SK-N-SH (cell line): ENCODE measurements around the gene DES. TPM values are rescaled to one million over a fixed set of nuclear protein-coding genes. Genes with fewer than 3 reads are reported as not detected.

Experiments used
- CTCF ChIA-PET: fragments of 300-600, 350-600 bp; formaldehyde crosslinking; extraction: SDS; loops from one replicate; lab custom pipeline; 2021; lab: Yijun Ruan, JAX
- POLR2A ChIA-PET: fragments of 350-600 bp; sonication (Branson Sonifier 250); formaldehyde crosslinking; extraction: SDS; loops from one replicate; lab custom pipeline; 2020; ENCODE audit warnings: antibody characterized with exemption, inconsistent platforms; lab: Yijun Ruan, JAX
- DNase-seq: peaks from one replicate; pipeline ENCODE4 v3.0.0; 2012
- H2AFZ ChIP-seq: fragments of 200-600 bp; sonication (generic); 2 replicates; pipeline ENCODE4 v1.8.1; 2016; ENCODE audit warnings: antibody characterized with exemption, mild to moderate bottlenecking, low read depth
- H3F3A ChIP-seq: fragments of 200-600 bp; sonication (generic); replicated peaks from 2 replicates; pipeline ENCODE3; 2016; ENCODE audit warnings: antibody characterized with exemption, mild to moderate bottlenecking; ENCODE audit not compliant: insufficient read depth
- H3K27ac ChIP-seq, 2 experiments: fragments of 200-500 bp in 1 of 2; fragments of 200-600 bp in 1 of 2; sonication (Bioruptor generic) in 1 of 2; sonication (generic), shearing (Covaris generic) in 1 of 2; 2 replicates each; pipeline versions ENCODE4 v1.5.1 to v1.6.1; 2014 to 2016; ENCODE audit warnings: low read depth in 2 of 2, inconsistent platforms in 1 of 2, low read length in 1 of 2, mild to moderate bottlenecking in 1 of 2, mixed read lengths in 1 of 2
- H3K27me3 ChIP-seq: fragments of 200-600 bp; sonication (generic), shearing (Covaris generic); 2 replicates; pipeline ENCODE4 v1.6.1; 2016; ENCODE audit warnings: mixed run types; ENCODE audit not compliant: insufficient read depth
- H3K36me3 ChIP-seq, 2 experiments: fragments of 200-500 bp in 1 of 2; fragments of 200-600 bp in 1 of 2; sonication (Bioruptor generic) in 1 of 2; sonication (generic) in 1 of 2; replicated peaks in 1 of 2; 2 replicates each; pipeline versions ENCODE3 to v1.5.1; 2014 to 2016; ENCODE audit warnings: low read length in 1 of 2, mild to moderate bottlenecking in 1 of 2; ENCODE audit not compliant: insufficient read depth in 2 of 2, control insufficient read depth in 1 of 2
- H3K4me1 ChIP-seq, 2 experiments: fragments of 200-500 bp in 1 of 2; fragments of 200-600 bp in 1 of 2; sonication (Bioruptor generic) in 1 of 2; sonication (generic), shearing (Covaris generic) in 1 of 2; 2 replicates each; pipeline versions ENCODE4 v1.5.1 to v1.6.1; 2014 to 2016; ENCODE audit warnings: low read depth in 1 of 2, low read length in 1 of 2, mixed run types in 1 of 2; ENCODE audit not compliant: insufficient read depth in 2 of 2, control insufficient read depth in 1 of 2
- H3K4me2 ChIP-seq: fragments of 200-600 bp; sonication (generic), shearing (Covaris generic); 2 replicates; pipeline ENCODE4 v1.6.1; 2017; ENCODE audit warnings: mixed run types
- H3K4me3 ChIP-seq, 2 experiments: fragments of 200-500 bp in 1 of 2; fragments of 200-600 bp in 1 of 2; sonication (Bioruptor generic) in 1 of 2; sonication (generic), shearing (Covaris generic) in 1 of 2; 2 replicates each; pipeline versions ENCODE4 v1.5.1 to v1.8.1; 2014 to 2016; ENCODE audit warnings: low read depth in 2 of 2, inconsistent platforms in 1 of 2, low read length in 1 of 2, mild to moderate bottlenecking in 1 of 2, mixed read lengths in 1 of 2, moderate library complexity in 1 of 2
- H3K79me2 ChIP-seq: fragments of 200-600 bp; sonication (generic); 2 replicates; pipeline ENCODE4 v1.8.1; 2017; ENCODE audit warnings: mild to moderate bottlenecking; ENCODE audit not compliant: insufficient read depth
- H3K9ac ChIP-seq: fragments of 200-600 bp; sonication (generic); 2 replicates; pipeline ENCODE4 v1.6.1; 2017; ENCODE audit warnings: mixed run types
- H3K9me2 ChIP-seq: fragments of 200-600 bp; sonication (generic); 2 replicates; pipeline ENCODE4 v1.6.1; 2017; ENCODE audit warnings: mixed run types
- H3K9me3 ChIP-seq: fragments of 200-600 bp; sonication (generic); 2 replicates; pipeline ENCODE4 v1.6.1; 2017; ENCODE audit warnings: mixed run types, mild to moderate bottlenecking, moderate library complexity
- H4K20me1 ChIP-seq: fragments of 200-600 bp; sonication (generic); 2 replicates; pipeline ENCODE4 v1.6.1; 2017; ENCODE audit warnings: mild to moderate bottlenecking, mixed run types; ENCODE audit not compliant: insufficient read depth
- CHD2 ChIP-seq: fragments of 150-350 bp; IDR thresholded peaks from 2 replicates; pipeline ENCODE4 v1.6.1; 2018; ENCODE audit warnings: low read length; ENCODE audit not compliant: partially characterized antibody
- EZH2phosphoT487 ChIP-seq: fragments of 200-600 bp; sonication (generic); IDR thresholded peaks from 2 replicates; pipeline ENCODE4 v1.6.1; 2017; ENCODE audit warnings: low read depth, mixed run types, mild to moderate bottlenecking, antibody characterized with exemption, moderate library complexity, borderline replicate concordance
- FOSL2 ChIP-seq: IDR thresholded peaks from 2 replicates; pipeline ENCODE4 v1.4.0; 2012; ENCODE audit warnings: low read depth, mild to moderate bottlenecking, moderate library complexity, borderline replicate concordance
- FOXJ3 ChIP-seq: sonication (generic); formaldehyde crosslinking; IDR thresholded peaks from 2 replicates; pipeline ENCODE4 v1.5.1; 2020; ENCODE audit warnings: mild to moderate bottlenecking, missing genetic modification reagents
- FOXM1 ChIP-seq: IDR thresholded peaks from 2 replicates; pipeline ENCODE4 v1.4.0; 2012; ENCODE audit warnings: low read depth, mild to moderate bottlenecking
- GABPA ChIP-seq: IDR thresholded peaks from 2 replicates; pipeline ENCODE4 v1.4.0; 2012; ENCODE audit warnings: low read depth, mild to moderate bottlenecking
- MEF2A ChIP-seq: IDR thresholded peaks from 2 replicates; pipeline ENCODE4 v1.4.0; 2012; ENCODE audit warnings: low read depth, borderline replicate concordance
- MXI1 ChIP-seq: IDR thresholded peaks from 2 replicates; pipeline ENCODE4 v1.6.1; 2012; ENCODE audit warnings: mild to moderate bottlenecking, low read depth, low read length, improper control_type of control experiment
- POLR2AphosphoS5 ChIP-seq: IDR thresholded peaks from 2 replicates; pipeline ENCODE4 v1.6.1; 2012; ENCODE audit warnings: low read depth, low read length
- RAD21 ChIP-seq: IDR thresholded peaks from 2 replicates; pipeline ENCODE4 v1.6.1; 2012; ENCODE audit warnings: mild to moderate bottlenecking, low read length
- YY1 ChIP-seq: IDR thresholded peaks from 2 replicates; pipeline ENCODE4 v1.4.0; 2012; ENCODE audit warnings: low read depth, mild to moderate bottlenecking
- WGBS: methylation state at CpG from one replicate; pipeline ENCODE4 v1.1.6; 2017; ENCODE audit warnings: low lambda C conversion rate; 5-methylcytosine and 5-hydroxymethylcytosine counted together
- polyA plus RNA-seq, 3 experiments: library from polyadenylated mRNA; depleted of rRNA; stranded (reverse); fragments of >200 nt; gene quantifications; 2 replicates each; pipeline ENCODE4 v1.2.3, GENCODE V29; 2012
- TF ChIP-seq, protein P1 (sequence below): fragments of 150-350 bp; IDR thresholded peaks from 2 replicates; pipeline ENCODE4 v1.6.1; 2017; ENCODE audit warnings: antibody characterized with exemption, low read length, low read depth, borderline replicate concordance
- TF ChIP-seq, protein P2 (sequence below): fragments of 150-350 bp; IDR thresholded peaks from 2 replicates; pipeline ENCODE4 v1.6.1; 2016; ENCODE audit warnings: mild to moderate bottlenecking, low read depth, low read length
- TF ChIP-seq, protein P3 (sequence below): IDR thresholded peaks from 2 replicates; pipeline ENCODE4 v1.4.0; 2012; ENCODE audit warnings: low read depth, borderline replicate concordance

DES gene
- polyA plus RNA-seq, 1 of the 3 experiments (the other 2 are of a cell fraction), result 0.21 TPM

DNA sequence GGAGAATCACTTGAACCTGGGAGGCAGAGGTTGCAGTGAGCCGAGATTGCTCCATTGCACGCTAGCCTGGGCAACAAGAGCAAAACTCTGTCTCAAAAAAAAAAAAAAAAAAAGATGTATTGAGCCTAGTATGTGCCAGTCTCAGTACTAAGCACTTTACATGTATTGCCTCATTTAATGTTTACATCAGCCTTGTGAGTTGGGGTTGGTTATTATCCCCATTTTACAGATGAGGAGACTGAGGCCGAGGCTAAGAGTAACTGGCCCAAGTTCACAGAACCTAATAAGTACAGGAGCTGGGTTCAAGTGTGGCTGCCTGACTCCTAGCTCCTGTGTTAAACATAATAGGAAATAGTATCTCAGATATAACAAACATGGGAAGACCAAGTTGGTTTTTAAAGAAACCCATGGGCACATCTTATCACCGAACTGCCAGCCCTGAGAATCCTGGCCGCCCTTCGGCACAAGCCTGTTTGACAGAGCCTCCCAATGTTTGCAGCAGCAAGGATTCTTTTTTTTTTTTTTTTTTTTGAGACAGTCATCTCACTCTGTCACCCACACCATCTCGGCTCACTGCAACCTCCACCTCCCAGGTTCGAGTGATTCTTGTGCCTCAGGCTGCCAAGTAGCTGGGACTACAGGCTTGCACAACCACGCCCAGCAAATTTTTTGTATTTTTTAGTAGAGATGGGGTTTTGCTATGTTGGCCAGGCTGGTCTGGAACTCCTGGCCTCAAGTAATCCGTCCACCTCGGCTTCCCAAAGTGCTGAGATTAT lies 56.3 kb downstream of the DES start:
- H3F3A ChIP-seq, result peaks cover 6% of the 10 kb centered on the region
- H3K27me3 ChIP-seq, result no peaks in the 10 kb centered on the region
- no peaks in the 10 kb centered on the region for H3K79me2 ChIP-seq
- H3K4me3 ChIP-seq, result no peak overlapping the region
- H4K20me1 ChIP-seq, result no peaks in the 10 kb centered on the region
- no peak overlapping the region for H2AFZ ChIP-seq
- H3K36me3 ChIP-seq, result peaks cover 29 to 47% of the 10 kb centered on the region in 2 experiments
- peaks cover 2 to 42% of the 10 kb centered on the region in 2 experiments; a peak in 3 of 4 replicates for H3K4me1 ChIP-seq
- POLR2A ChIA-PET, result interaction anchor here (1.9 kb wide), 1 partner anchor 14 kb away, joined by 8 read pairs; no protein-coding TSS in a partner anchor
- TF ChIP-seq, protein P1, sequence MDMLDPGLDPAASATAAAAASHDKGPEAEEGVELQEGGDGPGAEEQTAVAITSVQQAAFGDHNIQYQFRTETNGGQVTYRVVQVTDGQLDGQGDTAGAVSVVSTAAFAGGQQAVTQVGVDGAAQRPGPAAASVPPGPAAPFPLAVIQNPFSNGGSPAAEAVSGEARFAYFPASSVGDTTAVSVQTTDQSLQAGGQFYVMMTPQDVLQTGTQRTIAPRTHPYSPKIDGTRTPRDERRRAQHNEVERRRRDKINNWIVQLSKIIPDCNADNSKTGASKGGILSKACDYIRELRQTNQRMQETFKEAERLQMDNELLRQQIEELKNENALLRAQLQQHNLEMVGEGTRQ, result no peak
- TF ChIP-seq, protein P2, sequence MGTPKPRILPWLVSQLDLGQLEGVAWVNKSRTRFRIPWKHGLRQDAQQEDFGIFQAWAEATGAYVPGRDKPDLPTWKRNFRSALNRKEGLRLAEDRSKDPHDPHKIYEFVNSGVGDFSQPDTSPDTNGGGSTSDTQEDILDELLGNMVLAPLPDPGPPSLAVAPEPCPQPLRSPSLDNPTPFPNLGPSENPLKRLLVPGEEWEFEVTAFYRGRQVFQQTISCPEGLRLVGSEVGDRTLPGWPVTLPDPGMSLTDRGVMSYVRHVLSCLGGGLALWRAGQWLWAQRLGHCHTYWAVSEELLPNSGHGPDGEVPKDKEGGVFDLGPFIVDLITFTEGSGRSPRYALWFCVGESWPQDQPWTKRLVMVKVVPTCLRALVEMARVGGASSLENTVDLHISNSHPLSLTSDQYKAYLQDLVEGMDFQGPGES, result no peak
- TF ChIP-seq, protein P3, sequence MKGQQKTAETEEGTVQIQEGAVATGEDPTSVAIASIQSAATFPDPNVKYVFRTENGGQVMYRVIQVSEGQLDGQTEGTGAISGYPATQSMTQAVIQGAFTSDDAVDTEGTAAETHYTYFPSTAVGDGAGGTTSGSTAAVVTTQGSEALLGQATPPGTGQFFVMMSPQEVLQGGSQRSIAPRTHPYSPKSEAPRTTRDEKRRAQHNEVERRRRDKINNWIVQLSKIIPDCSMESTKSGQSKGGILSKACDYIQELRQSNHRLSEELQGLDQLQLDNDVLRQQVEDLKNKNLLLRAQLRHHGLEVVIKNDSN, result no peak
- TF ChIP-seq MXI1 (no peak), EZH2phosphoT487 (no peak), CHD2 (no peak), POLR2AphosphoS5 (no peak), FOXM1 (no peak), YY1 (no peak)
- no peak overlapping the region for H3K9ac ChIP-seq
- CTCF ChIA-PET, result interaction anchor here (4.2 to 56.4 kb wide), 4 partner anchors 11 to 71 kb away, joined by 23 to 2824 read pairs (median 116); partner anchors contain the start of genes ASIC4, CHPF, GMPPA and TMEM198
- no peak overlapping the region for H3K27ac ChIP-seq
- H3K4me2 ChIP-seq, result no peak overlapping the region
- no peaks in the 10 kb centered on the region for H3K9me2 ChIP-seq
- no peak for DNase-seq
- no peaks in the 10 kb centered on the region for H3K9me3 ChIP-seq
- 82% methylated on average over 11 of the region's 11 CpGs for WGBS

DNA sequence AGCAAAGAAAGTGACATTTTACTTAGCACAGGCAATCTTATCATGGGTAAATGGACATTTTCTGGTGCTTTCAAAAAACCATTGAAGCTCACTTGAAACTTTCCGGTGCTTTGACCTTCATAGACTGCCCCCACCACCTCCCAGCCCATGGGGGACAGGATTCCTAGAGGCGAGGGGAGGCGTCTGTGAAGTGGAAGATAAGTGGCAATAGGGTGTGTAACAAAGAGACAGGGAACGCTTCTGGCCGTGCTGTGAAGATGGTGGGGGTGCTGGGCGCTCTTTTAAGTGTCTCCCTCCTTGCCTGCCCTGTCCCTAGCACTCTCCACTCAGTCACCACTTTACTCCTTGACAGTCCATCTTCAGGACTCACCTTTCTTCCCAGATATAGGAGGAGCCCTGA lies 57.1 kb downstream of the DES start:
- ChIA-PET CTCF (interaction anchor here (0.6 to 56.4 kb wide), 18 partner anchors 7 to 166 kb away, joined by 3 to 2824 read pairs (median 8); partner anchors contain the start of genes ASIC4, CHPF, GMPPA and SPEG), POLR2A (interaction anchor here (0.8 to 1.9 kb wide), 4 partner anchors 14 to 55 kb away, joined by 3 to 8 read pairs (median 3); no protein-coding TSS in a partner anchor)
- Histone ChIP-seq H3K9ac (no peak overlapping the region), H3K4me2 (no peak overlapping the region), H3K27ac (peak overlapping the region; percentile 36 to 74; a peak in 3 of 4 replicates), H3K27me3 (no peaks in the 10 kb centered on the region), H3K4me3 (no peak overlapping the region), H3K36me3 (peaks cover 23 to 47% of the 10 kb centered on the region in 2 experiments), H3K9me2 (no peaks in the 10 kb centered on the region), H2AFZ (no peak overlapping the region), H3K9me3 (no peaks in the 10 kb centered on the region), H3K4me1 (peaks cover 0 to 42% of the 10 kb centered on the region in 2 experiments; a peak in 1 of 4 replicates), H3F3A (peaks cover 6% of the 10 kb centered on the region), H3K79me2 (no peaks in the 10 kb centered on the region), H4K20me1 (no peaks in the 10 kb centered on the region)
- no peak for TF ChIP-seq FOSL2
- TF ChIP-seq FOXJ3 (CRISPR knock-in tag), result no peak
- TF ChIP-seq EZH2phosphoT487, result no peak
- TF ChIP-seq MEF2A, result no peak
- no peak for TF ChIP-seq RAD21
- no peak for TF ChIP-seq CHD2
- TF ChIP-seq GABPA, result no peak
- no peak for TF ChIP-seq POLR2AphosphoS5
- WGBS, result 92% methylated on average over 6 of the region's 6 CpGs
- no peak for DNase-seq
